CD4-positive, alpha-beta T cell treated with Interleukin-12 subunit alpha and Interleukin-12 subunit beta, for 1 hour (primary cell): ENCODE results near the gene CCDC68.

ENCODE experiments used
- DNase-seq: peaks from one replicate; pipeline ENCODE4 v3.0.0-alpha.2; 2020

The CCDC68 gene

GRCh38 chr18:54914816-54915215, 44.4 kb downstream of the CCDC68 start:
- no peak for DNase-seq

DNA sequence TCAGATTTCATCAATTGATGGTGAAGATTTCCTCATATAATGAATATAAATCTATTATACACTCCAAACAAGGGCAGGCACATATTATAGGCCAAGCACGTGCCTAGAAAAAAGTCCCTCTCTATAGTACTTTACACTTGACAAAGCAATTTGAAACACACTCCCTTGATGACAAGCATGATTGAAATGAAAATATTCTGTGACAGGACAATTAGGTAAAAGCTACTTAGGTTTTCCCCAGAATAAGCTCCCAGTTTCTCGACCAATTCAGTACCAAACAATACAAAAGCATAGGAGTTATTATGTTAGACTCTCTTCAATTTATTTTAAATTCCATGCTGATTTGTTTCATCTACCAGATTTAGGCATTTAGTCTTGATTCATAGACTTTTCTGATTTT, 47.7 kb downstream of the CCDC68 start:
- no peak for DNase-seq

- DNase-seq: no peak
These were observed 48.9 kb downstream of the CCDC68 start for GRCh38 chr18:54910161-54910919.

- DNase-seq: no peak
These were observed 49.7 kb downstream of the CCDC68 start for GRCh38 chr18:54909538-54909937.

GRCh38 chr18:54906331-54907185, 52.7 kb downstream of the CCDC68 start:
- DNase-seq: no peak

- no peak for DNase-seq
These were observed 53.6 kb downstream of the CCDC68 start for GRCh38 chr18:54905629-54906028.

DNA sequence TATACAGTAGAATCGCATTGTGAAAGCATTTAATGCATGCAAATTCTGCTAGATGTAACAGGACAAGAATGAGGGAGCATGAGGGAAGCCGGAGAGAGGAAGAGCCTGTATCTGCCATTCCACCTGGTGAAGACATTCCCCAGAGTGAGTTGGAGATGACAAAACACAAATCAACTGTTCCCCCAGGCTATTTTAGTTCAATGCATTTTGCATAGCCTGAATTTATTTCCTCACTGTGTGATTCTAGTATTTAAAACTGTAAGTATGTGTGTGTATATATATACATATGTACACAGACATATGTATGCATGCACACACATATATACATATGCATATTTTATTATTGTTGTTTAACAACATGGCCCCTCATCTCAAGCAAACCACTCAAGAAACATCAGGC, 54.7 kb downstream of the CCDC68 start:
- no peak for DNase-seq

DNA sequence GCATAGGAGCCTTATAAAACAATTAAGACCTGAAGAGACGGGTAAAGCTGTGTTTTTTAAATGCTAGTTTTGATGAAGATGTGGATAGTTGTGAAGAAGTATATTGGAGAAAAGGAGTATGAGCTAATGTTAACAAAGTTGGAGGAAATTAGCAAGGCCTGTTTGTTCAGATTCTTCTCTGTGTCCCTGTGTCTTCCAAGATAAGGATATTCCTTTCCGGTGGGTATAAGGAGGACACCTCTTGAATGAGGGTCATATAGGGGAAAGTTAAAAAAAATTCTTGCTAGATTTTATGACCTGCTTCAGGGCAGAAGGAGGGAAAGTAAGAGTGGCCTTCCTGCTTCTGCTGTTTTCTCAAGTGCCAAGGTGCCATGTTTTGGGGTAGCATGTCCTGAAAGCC, 59.0 kb downstream of the CCDC68 start:
- no peak for DNase-seq

DNA sequence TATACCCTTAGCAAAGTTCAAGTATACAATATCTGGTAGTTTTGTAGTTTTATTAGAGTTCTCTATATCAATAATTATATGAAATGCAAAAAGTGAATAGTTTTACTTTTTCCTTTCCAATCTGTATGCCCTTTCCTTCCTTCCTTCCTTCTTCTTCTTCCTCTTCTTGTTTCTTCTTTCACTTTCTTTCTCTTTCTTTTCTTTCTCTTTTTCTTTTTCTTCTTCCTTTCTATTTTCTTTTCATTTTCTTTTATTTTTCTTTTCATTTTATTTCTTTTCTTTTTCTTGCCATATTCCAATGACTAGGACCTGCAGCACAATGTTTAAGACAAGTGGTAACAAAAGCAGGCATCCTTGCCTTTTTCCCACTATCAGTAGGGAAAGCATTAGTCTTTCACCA, 59.8 kb downstream of the CCDC68 start:
- DNase-seq: no peak

GRCh38 chr18:54888933-54889332, 70.3 kb downstream of the CCDC68 start:
- DNase-seq: no peak

DNA sequence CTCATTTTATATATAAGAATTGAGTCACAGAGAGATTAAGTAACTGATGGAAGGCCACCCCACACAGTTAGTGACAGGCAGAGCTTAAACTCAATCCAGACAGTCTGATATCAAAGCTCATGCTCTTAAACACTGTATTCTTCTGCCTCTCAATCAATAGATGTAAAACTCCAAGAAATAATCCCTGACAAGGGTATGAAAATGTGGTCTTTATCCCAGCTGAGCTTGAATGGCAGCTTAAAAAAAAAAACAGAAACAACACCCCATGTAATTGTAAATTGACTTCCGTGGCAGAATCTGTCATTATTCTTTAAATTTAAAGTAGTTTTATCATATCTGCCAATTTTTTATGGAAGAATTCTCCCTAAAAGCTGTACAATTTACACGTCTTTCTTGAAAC, 70.9 kb downstream of the CCDC68 start:
- DNase-seq: no peak

- no peak for DNase-seq
These were observed 75.3 kb downstream of the CCDC68 start for GRCh38 chr18:54883816-54884604.

GRCh38 chr18:54882318-54882717, 76.9 kb downstream of the CCDC68 start:
- no peak for DNase-seq

- no peak for DNase-seq
These were observed 78.0 kb downstream of the CCDC68 start for GRCh38 chr18:54881229-54881768.

DNA sequence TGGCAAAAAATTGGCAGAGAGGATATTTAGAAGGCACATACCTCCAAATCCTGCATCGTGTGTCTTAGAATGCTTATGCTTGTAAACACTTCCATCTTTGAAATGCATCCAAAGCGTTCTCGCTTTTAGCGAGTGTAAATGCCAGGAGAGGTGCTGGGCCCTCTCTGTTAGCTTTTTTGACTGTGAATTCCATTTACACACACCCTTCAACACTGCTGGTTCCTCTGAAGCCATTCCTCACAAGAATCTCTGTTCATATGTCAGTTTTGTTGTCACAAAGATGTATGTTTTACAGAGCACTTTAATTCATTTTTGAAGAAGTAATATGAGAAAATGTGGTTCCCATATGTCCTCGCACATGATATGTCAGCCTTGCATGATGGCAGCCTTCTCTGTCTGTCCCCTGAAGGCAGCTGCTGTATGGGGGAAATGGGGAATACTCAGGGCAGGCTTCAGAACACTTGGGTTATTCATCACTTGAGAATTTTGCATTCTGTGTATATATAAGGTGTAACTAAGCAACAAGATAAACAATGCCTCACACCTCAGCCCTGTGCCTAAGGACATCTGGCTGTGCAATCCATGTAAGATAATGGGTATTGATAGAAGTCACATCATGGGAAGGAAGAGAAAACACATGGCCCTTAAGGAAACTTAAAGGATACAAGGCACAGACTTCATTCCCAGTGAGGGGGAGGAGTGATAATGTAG, 78.7 kb downstream of the CCDC68 start:
- DNase-seq: no peak

DNA sequence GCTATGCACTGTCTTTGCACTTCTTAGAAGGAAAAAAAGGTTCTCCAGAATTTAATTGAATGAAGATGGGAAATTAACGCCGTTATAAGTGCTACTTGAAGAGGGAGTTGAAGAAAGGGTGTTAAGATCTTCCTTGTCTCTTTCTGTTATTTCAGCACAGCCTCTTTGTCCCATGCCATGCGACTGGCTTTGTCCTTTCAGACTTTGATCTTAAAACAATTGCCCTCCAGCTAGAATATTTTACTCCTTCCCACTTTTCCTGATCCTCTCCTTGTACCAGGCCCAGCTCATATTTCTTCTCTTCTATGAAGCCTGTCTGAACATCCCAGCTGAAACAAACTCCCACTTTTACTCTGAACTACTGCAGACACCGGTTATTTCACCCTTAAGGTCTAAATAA, 79.6 kb downstream of the CCDC68 start:
- no peak for DNase-seq

- DNase-seq: no peak
These were observed 80.5 kb downstream of the CCDC68 start for GRCh38 chr18:54878659-54879358.

- no peak for DNase-seq
These were observed 81.1 kb downstream of the CCDC68 start for GRCh38 chr18:54878159-54878622.

DNA sequence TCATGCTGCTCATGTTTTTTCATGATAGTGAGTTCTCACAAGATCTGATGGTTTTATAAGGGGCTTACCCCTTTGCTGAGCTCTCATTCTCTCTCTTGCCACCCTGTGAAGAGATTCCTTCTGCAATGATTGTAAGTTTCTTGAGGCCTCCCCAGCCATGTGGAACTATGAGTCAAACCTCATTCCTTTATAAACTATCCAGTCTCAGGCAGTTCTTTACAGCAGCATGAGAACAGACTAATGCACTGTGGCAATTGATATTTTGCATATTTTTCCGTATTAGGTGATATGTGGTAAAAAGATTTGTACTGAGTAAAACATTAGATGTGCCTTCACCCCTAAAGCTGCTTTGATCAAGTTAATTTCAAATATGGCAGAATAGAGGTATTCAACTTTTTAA, 82.2 kb downstream of the CCDC68 start:
- DNase-seq: no peak

DNA sequence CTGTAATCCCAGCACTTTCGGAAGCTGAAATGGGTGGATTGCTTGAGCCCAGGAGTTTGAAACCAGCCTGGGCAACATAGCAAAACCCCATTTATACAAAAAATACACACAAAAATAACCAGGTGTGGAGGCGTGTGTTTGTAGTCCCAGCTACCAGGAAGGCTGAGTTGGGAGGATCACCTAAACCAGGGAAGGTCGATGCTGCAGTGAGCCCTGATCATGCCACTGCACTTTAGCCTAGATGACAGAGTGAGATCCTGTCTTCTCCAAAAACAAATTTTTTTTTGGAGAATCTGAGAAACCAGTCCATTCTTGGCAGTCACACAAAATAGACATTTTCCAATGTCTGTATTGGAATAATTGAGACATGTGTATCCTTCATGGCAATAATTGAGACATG, 84.2 kb downstream of the CCDC68 start:
- DNase-seq: no peak

DNA sequence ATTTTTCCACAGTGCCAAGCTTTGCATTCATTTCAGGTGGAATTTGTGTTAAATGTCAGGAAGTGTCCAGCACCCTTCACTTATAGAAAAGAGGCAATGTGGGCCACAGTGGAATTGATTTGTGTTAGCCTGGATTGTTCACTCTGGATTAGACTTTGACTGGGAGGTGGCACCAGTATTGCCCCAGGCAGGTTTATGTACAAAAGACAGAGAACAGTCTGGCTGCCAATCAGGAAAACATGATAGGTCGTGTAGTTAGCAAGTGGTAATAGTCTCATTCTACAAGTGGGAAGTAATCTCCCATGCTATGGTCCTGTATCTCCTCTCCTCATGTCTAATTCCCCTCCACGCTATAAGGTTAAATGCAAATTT, 85.4 kb downstream of the CCDC68 start:
- no peak for DNase-seq

DNA sequence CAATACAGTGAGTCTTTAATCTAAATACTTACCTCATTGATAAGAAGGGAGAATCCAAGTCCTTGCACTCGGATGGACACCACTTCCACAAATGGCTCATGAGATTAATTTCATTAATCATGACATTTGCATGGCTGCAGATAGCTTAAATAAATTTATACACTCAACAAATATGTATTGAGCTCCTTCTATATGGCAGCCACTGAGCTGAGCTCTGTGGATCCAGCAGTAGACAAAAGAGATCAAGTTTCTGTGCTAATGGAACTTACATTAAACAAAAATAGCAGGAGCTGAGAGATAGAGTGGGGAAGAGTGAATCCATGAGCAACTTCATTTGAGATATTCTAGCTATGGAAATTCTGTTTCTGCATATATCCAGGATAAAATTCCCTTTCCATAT, 86.6 kb downstream of the CCDC68 start:
- DNase-seq: no peak
